Erythroblast (primary cell): ENCODE data around the gene NUP93.

Source experiments
- GATA1 ChIP-seq: IDR thresholded peaks from 2 replicates; pipeline ENCODE4 v1.6.1; 2011; ENCODE audit warnings: low read depth, mild to moderate bottlenecking, control low read depth, low read length, moderate library complexity
- POLR2A ChIP-seq: IDR thresholded peaks from 2 replicates; pipeline ENCODE4 v1.6.1; 2011; ENCODE audit warnings: mild to moderate bottlenecking, low read length

GRCh38 chr16:56783344-56783743 lies 53.4 kb downstream of the NUP93 start:
- TF ChIP-seq POLR2A, result no peak
- TF ChIP-seq GATA1, result no peak
